Lower leg skin (tissue), 4 donors: ENCODE data around the gene ACOT11. TPM values are rescaled to one million over a fixed set of nuclear protein-coding genes. Genes with fewer than 3 reads are reported as not detected.

ENCODE experiments used
- DNase-seq, 2 donors: peaks; one replicate each; pipeline ENCODE4 v3.0.0-alpha.2; 2019; ENCODE audit warnings: low spot score in 2 of 2
- H3K4me3 ChIP-seq: fragments of 200-600 bp; sonication (generic); 2 replicates; pipeline ENCODE4 v1.5.1; 2017; ENCODE audit warnings: mild to moderate bottlenecking, low read depth; ENCODE audit not compliant: poor library complexity, severe bottlenecking
- CTCF ChIP-seq, 3 donors: fragments of 450-650 bp; IDR thresholded peaks; one replicate each; pipeline ENCODE4 v1.5.1; 2016; ENCODE audit warnings: antibody characterized with exemption in 3 of 3, mild to moderate bottlenecking in 3 of 3, moderate library complexity in 2 of 3
- POLR2A ChIP-seq, 2 donors: fragments of 450-650 bp; IDR thresholded peaks; one replicate each; pipeline ENCODE4 v1.6.1; 2016 to 2017; ENCODE audit warnings: antibody characterized with exemption in 2 of 2, mild to moderate bottlenecking in 1 of 2, moderate library complexity in 1 of 2
- WGBS, 2 donors: methylation state at CpG; one replicate each; pipeline ENCODE4 v1.1.5; 2018; 5-methylcytosine and 5-hydroxymethylcytosine counted together
- intact Hi-C: fragments of 100-400 bp; cut with DNase I; formaldehyde crosslinking; loops from one replicate; pipeline ENCODE4 v1.15.0; 2023; ENCODE audit warnings: low total_unique reads
- total RNA-seq, 4 donors: library from RNA; depleted of rRNA; stranded (reverse); fragments of >200 nt; gene quantifications; one replicate each; pipeline ENCODE4 v1.1.0, GENCODE V29; 2016

The ACOT11 gene
- total RNA-seq, 4 donors from 2014 or later = 1.9 to 3.9 (median 2.2) TPM

GRCh38 chr1:54548389-54549044 is 489 bp downstream of the ACOT11 start:
- 61 to 66% methylated on average over 13 of the region's 13 CpGs for WGBS, 2 donors
- no peak for TF ChIP-seq POLR2A (IDR thresholded peaks at IDR 0.05)
- no peak for TF ChIP-seq CTCF (IDR thresholded peaks at IDR 0.05)
- peak in 1 of 2 donors; percentile 69 for DNase-seq
- no peak overlapping the region for H3K4me3 ChIP-seq
- intact Hi-C loops = no loop called here

- intact Hi-C loops = no loop called here
- WGBS, 2 donors = 70% methylated on average over 13 of the region's 13 CpGs
- peak in 1 of 2 donors; percentile 77 for DNase-seq
- TF ChIP-seq CTCF (IDR thresholded peaks at IDR 0.05) = no peak
- no peak for TF ChIP-seq POLR2A (IDR thresholded peaks at IDR 0.05)
- H3K4me3 ChIP-seq = no peak overlapping the region
Measured at GRCh38 chr1:54549181-54549924, 1.3 kb downstream of the ACOT11 start.

GRCh38 chr1:54551891-54552290 is 3.9 kb downstream of the ACOT11 start:
- intact Hi-C loops = no loop called here
- WGBS, 2 donors = 96 to 100% methylated on average over 3 of the region's 3 CpGs
- no peak overlapping the region for H3K4me3 ChIP-seq
- no peak for DNase-seq
- TF ChIP-seq POLR2A (IDR thresholded peaks at IDR 0.05) = no peak

GRCh38 chr1:54553602-54554313 is 5.7 kb downstream of the ACOT11 start:
- WGBS, 2 donors = 92% methylated on average over 8 of the region's 8 CpGs
- TF ChIP-seq CTCF (IDR thresholded peaks at IDR 0.05) (no peak), POLR2A (IDR thresholded peaks at IDR 0.05) (no peak)
- intact Hi-C loops = no loop called here
- H3K4me3 ChIP-seq = no peak overlapping the region
- peak in 1 of 2 donors; percentile 58 for DNase-seq

GRCh38 chr1:54556110-54556509 is 8.1 kb downstream of the ACOT11 start:
- TF ChIP-seq POLR2A (IDR thresholded peaks at IDR 0.05) (no peak), CTCF (IDR thresholded peaks at IDR 0.05) (no peak)
- WGBS, 2 donors = 94 to 97% methylated on average over 1 of the region's 1 CpG
- intact Hi-C loops = no loop called here

More at GRCh38 chr1:54556110-54556509, 8.1 kb downstream of the ACOT11 start:
- no peak overlapping the region for H3K4me3 ChIP-seq
- no peak for DNase-seq
